B cell (primary cell): Measurements from ENCODE around the gene OPN1MW3.

ENCODE experiments used
- CTCF ChIP-seq: fragments of 200-600 bp; IDR thresholded peaks from one replicate; pipeline ENCODE4 v1.8.0; 2022; ENCODE audit warnings: antibody characterized with exemption, mild to moderate bottlenecking
- EZH2 ChIP-seq: IDR thresholded peaks from 2 replicates; pipeline ENCODE4 v1.6.1; 2012; ENCODE audit warnings: borderline replicate concordance, low read depth, mild to moderate bottlenecking, moderate library complexity, low read length; ENCODE audit not compliant: insufficient read depth, poor library complexity, severe bottlenecking

GRCh38 chrX:154307202-154307601, 49.8 kb downstream of the OPN1MW3 start:
- TF ChIP-seq CTCF (no peak), EZH2 (no peak)
